ENCODE measurements around the gene PIP5KL1. TPM values are rescaled to one million over a fixed set of nuclear protein-coding genes. Genes with fewer than 3 reads are reported as not detected.

The PIP5KL1 gene
- total RNA-seq, 1 experiment from 2014 or later = 5.1 TPM

GRCh38 chr9:127880143-127880542 is 50.4 kb downstream of the PIP5KL1 start:
- no peak overlapping the region for H3K4me2 ChIP-seq (ENCODE audit: low read length)
- H3K27ac ChIP-seq (ENCODE audit: low read length) = no peak overlapping the region
- ChIA-PET CTCF (no interaction called here), POLR2A (ENCODE audit: unreplicated experiment) (no interaction called here)
- H3K9ac ChIP-seq (ENCODE audit: low read length) = no peak overlapping the region
- no peak overlapping the region for H3K4me3 ChIP-seq (ENCODE audit: low read length)
- BruUV-seq (replicated peaks) = no TSS peak
- peaks cover 16% of the 10 kb centered on the region for H3K79me2 ChIP-seq (ENCODE audit: low read length)
- no peaks in the 10 kb centered on the region for H3F3A ChIP-seq (ENCODE audit: low read length, unreplicated experiment)
- no peaks in the 10 kb centered on the region for H4K20me1 ChIP-seq (ENCODE audit: low read length)
- peaks cover 5% of the 10 kb centered on the region for H3K4me1 ChIP-seq (ENCODE audit: insufficient read depth, low read length)
- ATAC-seq (no peak), DNase-seq (no peak)
- no peaks in the 10 kb centered on the region for H3K36me3 ChIP-seq (ENCODE audit: low read depth, low read length)
- no peaks in the 10 kb centered on the region for H3K9me3 ChIP-seq (ENCODE audit: low read length)
- TF ChIP-seq EZH2phosphoT487 (IDR thresholded peaks at IDR 0.05; ENCODE audit: borderline replicate concordance, low read length) (no peak), CTCF (conservative IDR thresholded peaks at IDR 0.05; ENCODE audit: low read depth, low read length) (no peak), EZH2 (IDR thresholded peaks at IDR 0.05; ENCODE audit: low read length, unreplicated experiment) (no peak)
- H3K27me3 ChIP-seq (ENCODE audit: low read length) = no peaks in the 10 kb centered on the region
- intact Hi-C loops (cut with micrococcal nuclease) = no loop called here
- no peaks in the 10 kb centered on the region for H3K9me2 ChIP-seq (replicated peaks; ENCODE audit: low read length)
- no peak overlapping the region for H2AFZ ChIP-seq (ENCODE audit: low read length)

DNA sequence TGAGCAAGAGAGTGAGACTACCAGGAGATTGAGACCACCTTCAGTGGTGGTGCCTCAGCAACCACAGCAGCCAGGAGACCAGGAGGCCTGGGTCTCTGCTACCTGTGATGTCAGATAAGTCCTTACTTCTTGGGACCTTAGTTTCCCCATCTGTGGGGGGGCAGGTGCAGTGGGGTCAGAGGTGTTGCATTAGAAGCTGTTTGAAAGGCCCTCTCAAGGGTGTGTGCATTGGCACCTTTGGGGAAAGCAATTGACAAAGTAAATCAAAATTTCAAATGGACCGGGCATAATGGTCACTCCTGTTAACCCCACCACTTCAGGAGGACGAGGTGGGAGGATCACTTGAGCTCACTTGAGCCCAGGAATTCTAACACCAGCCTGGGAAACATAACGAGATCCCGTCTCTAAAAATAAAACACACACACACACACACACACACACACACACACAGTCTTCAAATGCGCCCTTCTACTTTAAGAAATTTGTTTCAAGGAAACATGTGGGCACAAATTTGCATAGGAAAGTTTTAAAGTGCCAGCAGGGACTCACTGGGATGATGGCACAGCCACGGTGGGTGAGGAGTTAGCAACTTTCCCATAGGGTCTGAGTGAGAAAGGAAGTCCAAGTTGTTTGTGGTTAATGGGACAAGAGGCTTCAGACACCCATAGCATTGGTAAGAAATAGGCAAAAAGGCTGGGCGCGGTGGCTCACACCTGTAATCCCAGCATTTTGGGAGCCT is 51.8 kb downstream of the PIP5KL1 start:
- no TSS peak for BruUV-seq (replicated peaks)

More for the DNA sequence above, 51.8 kb downstream of the PIP5KL1 start:
- Histone ChIP-seq H4K20me1 (ENCODE audit: low read length) (no peaks in the 10 kb centered on the region), H3K4me3 (ENCODE audit: low read length) (no peak overlapping the region), H3K9ac (ENCODE audit: low read length) (no peak overlapping the region), H3F3A (ENCODE audit: low read length, unreplicated experiment) (no peaks in the 10 kb centered on the region), H3K9me3 (ENCODE audit: low read length) (no peaks in the 10 kb centered on the region), H3K79me2 (ENCODE audit: low read length) (peaks cover 16% of the 10 kb centered on the region), H2AFZ (ENCODE audit: low read length) (no peak overlapping the region), H3K27me3 (ENCODE audit: low read length) (no peaks in the 10 kb centered on the region), H3K36me3 (ENCODE audit: low read depth, low read length) (no peaks in the 10 kb centered on the region), H3K27ac (ENCODE audit: low read length) (no peak overlapping the region), H3K4me1 (ENCODE audit: insufficient read depth, low read length) (peaks cover 17% of the 10 kb centered on the region), H3K4me2 (ENCODE audit: low read length) (no peak overlapping the region), H3K9me2 (replicated peaks; ENCODE audit: low read length) (no peaks in the 10 kb centered on the region)
- ATAC-seq (no peak), DNase-seq (no peak)
- ChIA-PET CTCF (no interaction called here), POLR2A (ENCODE audit: unreplicated experiment) (no interaction called here)
- TF ChIP-seq EZH2 (IDR thresholded peaks at IDR 0.05; ENCODE audit: low read length, unreplicated experiment) = no peak
- TF ChIP-seq EZH2phosphoT487 (IDR thresholded peaks at IDR 0.05; ENCODE audit: borderline replicate concordance, low read length) = no peak
- no peak for TF ChIP-seq CTCF (conservative IDR thresholded peaks at IDR 0.05; ENCODE audit: low read depth, low read length)
- intact Hi-C loops (cut with micrococcal nuclease) = loop anchor here (5.0 kb wide), 1 partner anchor 38 kb away; the partner anchor contains the start of gene ST6GALNAC4
